Progenitor cell of endocrine pancreas (in vitro differentiated cells): ENCODE measurements around the gene GRAMD1A. TPM values are rescaled to one million over a fixed set of nuclear protein-coding genes. Genes with fewer than 3 reads are reported as not detected.

ENCODE experiments used
- DNase-seq: peaks from one replicate; pipeline ENCODE4 v3.0.0; 2021; ENCODE audit warnings: low spot score; ENCODE audit not compliant: unreplicated experiment
- H3K27ac Mint-ChIP-seq: 2 replicates; pipeline ENCODE4 v1.8.0; 2021; ENCODE audit warnings: mild to moderate bottlenecking, moderate library complexity, mixed read lengths
- H3K27me3 Mint-ChIP-seq: 2 replicates; pipeline ENCODE4 v1.8.0; 2021; ENCODE audit warnings: mixed read lengths
- H3K36me3 Mint-ChIP-seq: 2 replicates; pipeline ENCODE4 v1.8.0; 2022; ENCODE audit warnings: mixed read lengths; ENCODE audit not compliant: insufficient read depth
- H3K4me1 Mint-ChIP-seq: 2 replicates; pipeline ENCODE4 v1.8.0; 2021; ENCODE audit warnings: low read depth, mixed read lengths
- H3K4me3 Mint-ChIP-seq: 2 replicates; pipeline ENCODE4 v1.8.0; 2021; ENCODE audit warnings: low read depth, mild to moderate bottlenecking, moderate library complexity, mixed read lengths
- H3K9me3 Mint-ChIP-seq: 2 replicates; pipeline ENCODE4 v1.8.0; 2021; ENCODE audit warnings: low read depth, mixed read lengths
- CTCF ChIP-seq: fragments of 200-600 bp; sonication (generic); IDR thresholded peaks from one replicate; pipeline ENCODE4 v1.5.0; 2021; ENCODE audit warnings: antibody characterized with exemption, mild to moderate bottlenecking; ENCODE audit not compliant: unreplicated experiment
- total RNA-seq: library from RNA; stranded (reverse); gene quantifications from 2 replicates; pipeline ENCODE4 v1.2.1, GENCODE V29; 2021

GRAMD1A gene
- total RNA-seq, 1 donor from 2014 or later: 111 TPM

DNA sequence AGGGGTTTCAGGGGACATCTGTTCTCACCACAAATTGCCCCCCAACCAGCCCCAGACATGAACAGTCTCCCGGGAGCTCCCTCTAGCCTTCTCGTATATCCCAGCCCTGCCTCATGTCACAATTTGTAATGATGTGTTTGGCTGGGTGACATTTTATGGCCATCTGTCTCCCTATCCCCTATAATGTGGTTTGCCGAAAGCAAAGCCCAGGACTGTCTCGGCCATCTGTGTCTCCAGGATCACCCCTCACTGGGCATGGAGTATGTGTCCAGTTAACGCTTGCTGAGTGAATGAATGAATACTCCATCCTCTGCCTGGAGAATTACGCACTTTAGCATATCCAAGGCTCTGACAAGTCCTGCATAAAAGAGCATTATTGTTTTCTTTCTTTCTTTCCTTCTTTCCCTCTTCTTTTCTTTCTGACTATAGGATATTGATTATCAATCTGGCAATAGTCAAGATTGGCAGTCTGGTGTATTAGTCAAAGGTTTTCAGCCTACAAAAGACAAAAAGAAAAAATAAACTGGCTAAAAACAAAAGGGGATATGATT, 56.5 kb downstream of the GRAMD1A start:
- no peaks in the 10 kb centered on the region for H3K27me3 Mint-ChIP-seq
- DNase-seq: no peak
- TF ChIP-seq CTCF: no peak
- no peaks in the 10 kb centered on the region for H3K9me3 Mint-ChIP-seq
- H3K4me1 Mint-ChIP-seq: peaks cover 10% of the 10 kb centered on the region
- peak overlapping the region; percentile 91 for H3K27ac Mint-ChIP-seq
- no peak overlapping the region for H3K4me3 Mint-ChIP-seq
- peaks cover 5% of the 10 kb centered on the region for H3K36me3 Mint-ChIP-seq

DNA sequence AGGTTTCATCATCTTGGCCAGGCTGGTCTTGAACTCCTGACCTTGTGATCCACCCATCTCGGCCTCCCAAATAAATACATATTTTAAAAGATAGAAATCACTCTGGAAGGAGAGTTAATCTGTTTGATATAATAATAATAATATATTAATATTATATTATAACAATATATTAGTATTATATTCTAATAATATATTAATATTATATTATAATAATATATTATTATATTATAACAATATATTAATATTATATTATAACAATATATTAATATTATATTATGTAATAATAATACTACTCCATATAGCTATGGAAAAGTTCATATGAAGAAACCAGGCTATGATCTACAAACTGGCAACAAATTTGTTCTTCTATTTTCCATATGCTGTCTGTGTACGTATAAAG, 58.2 kb downstream of the GRAMD1A start:
- no peaks in the 10 kb centered on the region for H3K9me3 Mint-ChIP-seq
- H3K4me3 Mint-ChIP-seq: no peak overlapping the region
- no peak for TF ChIP-seq CTCF

GRCh38 chr19:35059006-35059798, 59.1 kb downstream of the GRAMD1A start:
- H3K4me3 Mint-ChIP-seq: no peak overlapping the region

More for the DNA sequence above, 58.2 kb downstream of the GRAMD1A start:
- H3K27ac Mint-ChIP-seq: no peak overlapping the region
- no peaks in the 10 kb centered on the region for H3K27me3 Mint-ChIP-seq
- peaks cover 3% of the 10 kb centered on the region for H3K36me3 Mint-ChIP-seq
- peaks cover 10% of the 10 kb centered on the region for H3K4me1 Mint-ChIP-seq
- no peak for DNase-seq

GRCh38 chr19:35059799-35060091, 59.6 kb downstream of the GRAMD1A start:
- TF ChIP-seq CTCF: no peak
- Mint-ChIP-seq H3K9me3 (no peaks in the 10 kb centered on the region), H3K4me1 (peaks cover 10% of the 10 kb centered on the region), H3K27me3 (no peaks in the 10 kb centered on the region), H3K27ac (no peak overlapping the region), H3K4me3 (no peak overlapping the region), H3K36me3 (peaks cover 3% of the 10 kb centered on the region)
- DNase-seq: no peak

More at GRCh38 chr19:35059006-35059798, 59.1 kb downstream of the GRAMD1A start:
- no peak for TF ChIP-seq CTCF
- DNase-seq: no peak
- Mint-ChIP-seq H3K27ac (peak overlapping the region; percentile 57), H3K27me3 (no peaks in the 10 kb centered on the region), H3K36me3 (peaks cover 3% of the 10 kb centered on the region), H3K9me3 (no peaks in the 10 kb centered on the region), H3K4me1 (peaks cover 10% of the 10 kb centered on the region)

DNA sequence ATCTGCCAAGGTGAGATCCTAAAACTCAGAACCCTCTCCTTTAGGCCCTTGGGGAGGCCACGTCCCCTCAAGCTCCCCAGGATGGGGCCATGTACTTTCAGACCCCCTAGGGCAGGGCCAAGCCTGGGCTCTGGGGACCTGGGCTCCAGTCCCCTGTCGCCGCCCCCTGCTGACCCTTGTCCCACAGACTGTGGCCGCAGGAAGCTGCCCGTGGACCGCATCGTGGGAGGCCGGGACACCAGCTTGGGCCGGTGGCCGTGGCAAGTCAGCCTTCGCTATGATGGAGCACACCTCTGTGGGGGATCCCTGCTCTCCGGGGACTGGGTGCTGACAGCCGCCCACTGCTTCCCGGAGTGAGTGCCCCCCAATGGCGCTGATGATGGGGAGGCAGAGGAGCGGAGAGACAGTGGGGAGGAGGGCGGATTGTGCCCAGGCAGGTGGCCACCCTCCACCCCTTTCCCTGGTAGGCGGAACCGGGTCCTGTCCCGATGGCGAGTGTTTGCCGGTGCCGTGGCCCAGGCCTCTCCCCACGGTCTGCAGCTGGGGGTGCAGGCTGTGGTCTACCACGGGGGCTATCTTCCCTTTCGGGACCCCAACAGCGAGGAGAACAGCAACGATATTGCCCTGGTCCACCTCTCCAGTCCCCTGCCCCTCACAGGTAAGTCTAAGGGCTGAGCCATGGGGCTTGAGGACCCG, 60.2 kb downstream of the GRAMD1A start:
- H3K27ac Mint-ChIP-seq: no peak overlapping the region
- H3K4me1 Mint-ChIP-seq: peaks cover 9% of the 10 kb centered on the region
- no peaks in the 10 kb centered on the region for H3K27me3 Mint-ChIP-seq
- no peak overlapping the region for H3K4me3 Mint-ChIP-seq
- no peak for DNase-seq
- H3K9me3 Mint-ChIP-seq: no peaks in the 10 kb centered on the region
- peaks cover 3% of the 10 kb centered on the region for H3K36me3 Mint-ChIP-seq
- no peak for TF ChIP-seq CTCF
